ENCODE data around the gene TRAPPC10. TPM values are rescaled to one million over a fixed set of nuclear protein-coding genes. Genes with fewer than 3 reads are reported as not detected.
A peak's percentile ranks its signal among the peaks of the same experiment; 100 is the strongest.

The TRAPPC10 gene
- total and polyA plus RNA-seq, 2 experiments from 2014 or later, result 9.9 to 21.0 TPM

GRCh38 chr21:44052830-44053226 lies 40.7 kb downstream of the TRAPPC10 start:
- peaks cover 99% of the 10 kb centered on the region for H3K79me2 ChIP-seq (ENCODE audit: insufficient read depth)
- TF ChIP-seq EZH2phosphoT487 (IDR thresholded peaks at IDR 0.05; ENCODE audit: insufficient read depth, low read depth), result no peak
- no peak for TF ChIP-seq EZH2 (IDR thresholded peaks at IDR 0.05; ENCODE audit: insufficient read depth, poor library complexity, severe bottlenecking)
- H3K36me3 ChIP-seq (ENCODE audit: low read depth), result peaks cover 19% of the 10 kb centered on the region; the same call in 1 of the 2 replicates
- H4K20me1 ChIP-seq (ENCODE audit: insufficient read depth), result no peaks in the 10 kb centered on the region
- no peaks in the 10 kb centered on the region for H3K9me2 ChIP-seq (ENCODE audit: insufficient read depth)
- no peaks in the 10 kb centered on the region for H3K27me3 ChIP-seq (replicated peaks; ENCODE audit: insufficient read depth)
- no peak overlapping the region for H3K27ac ChIP-seq
- H3K4me1 ChIP-seq (ENCODE audit: insufficient read depth), result no peaks in the 10 kb centered on the region
- 96 to 97% methylated on average over 6 of the region's 6 CpGs for WGBS, 2 experiments (ENCODE audit: low coverage in 1 of 2, low lambda C conversion rate in 2 of 2, missing lambda C conversion rate in 2 of 2)
- H3K9me3 ChIP-seq (ENCODE audit: low read depth), result no peaks in the 10 kb centered on the region
- no peak for DNase-seq
- no peak overlapping the region for H2AFZ ChIP-seq
- in situ Hi-C loops (cut with MboI), result loop anchor here (25.0 kb wide), 1 partner anchor 534 kb away; the partner anchor contains the start of genes KRTAP10-5 and KRTAP10-6
- no peak overlapping the region for H3K9ac ChIP-seq
- no peak overlapping the region for H3K4me3 ChIP-seq
- H3F3A ChIP-seq (ENCODE audit: insufficient read depth), result no peaks in the 10 kb centered on the region
- no peak overlapping the region for H3K4me2 ChIP-seq (ENCODE audit: unreplicated experiment)

DNA sequence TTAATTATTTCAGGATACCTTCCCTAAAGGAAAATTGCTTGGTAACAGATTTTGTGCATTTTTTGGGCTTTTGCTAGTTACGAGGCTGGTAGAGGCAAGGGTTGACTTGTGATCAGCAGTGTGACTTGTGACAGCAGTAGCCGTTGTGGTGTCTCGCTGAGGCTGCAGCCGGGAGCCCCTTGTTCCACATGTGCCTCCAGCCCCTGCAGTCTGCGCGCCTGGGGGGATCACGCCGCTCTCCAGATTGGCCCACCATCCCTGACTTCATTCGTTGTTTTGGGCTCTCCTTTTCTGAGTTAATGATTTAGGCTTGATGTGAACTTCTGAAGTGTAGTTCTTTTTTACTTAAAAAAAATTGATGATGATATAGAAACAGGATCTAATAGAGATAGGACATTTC lies 41.5 kb downstream of the TRAPPC10 start:
- no peak overlapping the region for H3K27ac ChIP-seq
- no peak overlapping the region for H3K9ac ChIP-seq
- H3K4me2 ChIP-seq (ENCODE audit: unreplicated experiment), result no peak overlapping the region
- H3K4me3 ChIP-seq, result no peak overlapping the region
- no peak for DNase-seq
- H3K9me3 ChIP-seq (ENCODE audit: low read depth), result no peaks in the 10 kb centered on the region
- H2AFZ ChIP-seq, result no peak overlapping the region
- H3F3A ChIP-seq (ENCODE audit: insufficient read depth), result no peaks in the 10 kb centered on the region
- in situ Hi-C loops (cut with MboI), result loop anchor here (25.0 kb wide), 1 partner anchor 534 kb away; the partner anchor contains the start of genes KRTAP10-5 and KRTAP10-6
- WGBS, 2 experiments (ENCODE audit: low coverage in 1 of 2, low lambda C conversion rate in 2 of 2, missing lambda C conversion rate in 2 of 2), result 93 to 97% methylated on average over 9 of the region's 9 CpGs
- H3K27me3 ChIP-seq (replicated peaks; ENCODE audit: insufficient read depth), result no peaks in the 10 kb centered on the region
- H3K36me3 ChIP-seq (ENCODE audit: low read depth), result peaks cover 19% of the 10 kb centered on the region; the same call in 1 of the 2 replicates
- H3K9me2 ChIP-seq (ENCODE audit: insufficient read depth), result no peaks in the 10 kb centered on the region
- peaks cover 94% of the 10 kb centered on the region for H3K79me2 ChIP-seq (ENCODE audit: insufficient read depth)
- TF ChIP-seq EZH2phosphoT487 (IDR thresholded peaks at IDR 0.05; ENCODE audit: insufficient read depth, low read depth) (no peak), EZH2 (IDR thresholded peaks at IDR 0.05; ENCODE audit: insufficient read depth, poor library complexity, severe bottlenecking) (no peak)
- no peaks in the 10 kb centered on the region for H3K4me1 ChIP-seq (ENCODE audit: insufficient read depth)
- H4K20me1 ChIP-seq (ENCODE audit: insufficient read depth), result no peaks in the 10 kb centered on the region

DNA sequence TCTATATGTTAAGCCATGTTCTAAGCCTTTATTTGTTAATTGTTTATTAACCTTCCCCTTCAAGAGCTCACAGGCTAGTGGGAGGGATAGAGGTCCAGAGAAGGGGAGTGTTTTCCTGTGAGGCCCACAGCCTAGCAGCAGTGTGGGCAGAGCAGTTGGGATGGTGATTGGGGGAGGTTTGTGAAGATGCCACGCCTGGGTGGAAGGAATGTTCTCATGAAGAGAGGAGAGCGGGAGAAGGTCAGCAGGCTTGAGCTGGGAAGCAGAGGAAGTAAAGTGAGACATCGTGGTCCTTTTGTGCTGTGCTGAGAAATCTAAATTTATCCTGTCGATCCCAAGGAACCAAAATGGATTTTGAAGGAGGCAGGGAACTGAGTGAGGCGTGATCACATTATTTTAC lies 42.6 kb downstream of the TRAPPC10 start:
- in situ Hi-C loops (cut with MboI), result loop anchor here (25.0 kb wide), 1 partner anchor 533 kb away; the partner anchor contains the start of genes KRTAP10-5 and KRTAP10-6
- Histone ChIP-seq H2AFZ (no peak overlapping the region), H4K20me1 (ENCODE audit: insufficient read depth) (no peaks in the 10 kb centered on the region), H3K79me2 (ENCODE audit: insufficient read depth) (peaks cover 85% of the 10 kb centered on the region), H3K9ac (no peak overlapping the region), H3K4me3 (no peak overlapping the region), H3K27me3 (replicated peaks; ENCODE audit: insufficient read depth) (no peaks in the 10 kb centered on the region), H3K9me3 (ENCODE audit: low read depth) (no peaks in the 10 kb centered on the region), H3K4me1 (ENCODE audit: insufficient read depth) (no peaks in the 10 kb centered on the region), H3K27ac (0 out of 2 replicates have a peak overlapping the region, but pooled peaks have one; percentile 3), H3K4me2 (ENCODE audit: unreplicated experiment) (no peak overlapping the region), H3F3A (ENCODE audit: insufficient read depth) (no peaks in the 10 kb centered on the region), H3K9me2 (ENCODE audit: insufficient read depth) (no peaks in the 10 kb centered on the region), H3K36me3 (ENCODE audit: low read depth) (peaks cover 19% of the 10 kb centered on the region; the same call in 1 of the 2 replicates)
- TF ChIP-seq EZH2 (IDR thresholded peaks at IDR 0.05; ENCODE audit: insufficient read depth, poor library complexity, severe bottlenecking), result no peak
- no peak for TF ChIP-seq EZH2phosphoT487 (IDR thresholded peaks at IDR 0.05; ENCODE audit: insufficient read depth, low read depth)
- peak; percentile 42 for DNase-seq
- 92% methylated on average over 5 of the region's 5 CpGs for WGBS, 2 experiments (ENCODE audit: low coverage in 1 of 2, low lambda C conversion rate in 2 of 2, missing lambda C conversion rate in 2 of 2)

DNA sequence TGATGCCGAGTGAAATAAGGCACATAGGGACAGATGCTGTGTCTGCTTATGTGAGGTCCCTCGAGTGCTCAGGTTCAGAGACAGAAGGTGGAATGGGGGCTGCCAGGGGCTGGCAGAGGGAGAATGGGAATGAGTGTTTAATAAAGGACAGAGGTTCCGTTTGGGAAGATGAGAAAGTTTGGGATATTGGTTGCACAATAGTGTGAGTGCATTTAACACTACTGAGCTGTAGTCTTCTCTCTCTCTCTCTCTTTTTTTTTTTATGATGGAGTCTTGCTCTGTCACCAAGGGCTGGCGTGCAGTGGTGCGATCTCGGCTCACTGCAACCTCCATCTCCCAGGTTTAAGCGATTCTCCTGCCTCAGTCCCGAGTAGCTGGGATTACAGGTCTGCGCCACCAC lies 44.9 kb downstream of the TRAPPC10 start:
- Histone ChIP-seq H3K4me1 (ENCODE audit: insufficient read depth) (no peaks in the 10 kb centered on the region), H3F3A (ENCODE audit: insufficient read depth) (no peaks in the 10 kb centered on the region), H3K27me3 (replicated peaks; ENCODE audit: insufficient read depth) (no peaks in the 10 kb centered on the region), H3K36me3 (ENCODE audit: low read depth) (peaks cover 19% of the 10 kb centered on the region; the same call in 1 of the 2 replicates), H3K27ac (no peak overlapping the region), H3K4me2 (ENCODE audit: unreplicated experiment) (no peak overlapping the region), H3K9me3 (ENCODE audit: low read depth) (no peaks in the 10 kb centered on the region), H4K20me1 (ENCODE audit: insufficient read depth) (no peaks in the 10 kb centered on the region), H2AFZ (no peak overlapping the region), H3K79me2 (ENCODE audit: insufficient read depth) (peaks cover 70% of the 10 kb centered on the region), H3K9ac (no peak overlapping the region), H3K9me2 (ENCODE audit: insufficient read depth) (no peaks in the 10 kb centered on the region), H3K4me3 (no peak overlapping the region)
- DNase-seq, result no peak
- WGBS, 2 experiments (ENCODE audit: low coverage in 1 of 2, low lambda C conversion rate in 2 of 2, missing lambda C conversion rate in 2 of 2), result 97 to 99% methylated on average over 9 of the region's 9 CpGs
- no peak for TF ChIP-seq EZH2phosphoT487 (IDR thresholded peaks at IDR 0.05; ENCODE audit: insufficient read depth, low read depth)
- in situ Hi-C loops (cut with MboI), result loop anchor here (25.0 kb wide), 1 partner anchor 530 kb away; the partner anchor contains the start of genes KRTAP10-5 and KRTAP10-6

Measured in GM23248 (cell line).